NCI-H526 (cell line): Measurements from ENCODE around the gene WDFY4.

ENCODE experiments used
- DNase-seq, 2 experiments: peaks; one replicate each; lab custom pipeline; 2025; lab: John Stamatoyannopoulos, UW

The WDFY4 gene

GRCh38 chr10:49025347-49025983 is 340.8 kb downstream of the WDFY4 start:
- DNase-seq: no peak

DNA sequence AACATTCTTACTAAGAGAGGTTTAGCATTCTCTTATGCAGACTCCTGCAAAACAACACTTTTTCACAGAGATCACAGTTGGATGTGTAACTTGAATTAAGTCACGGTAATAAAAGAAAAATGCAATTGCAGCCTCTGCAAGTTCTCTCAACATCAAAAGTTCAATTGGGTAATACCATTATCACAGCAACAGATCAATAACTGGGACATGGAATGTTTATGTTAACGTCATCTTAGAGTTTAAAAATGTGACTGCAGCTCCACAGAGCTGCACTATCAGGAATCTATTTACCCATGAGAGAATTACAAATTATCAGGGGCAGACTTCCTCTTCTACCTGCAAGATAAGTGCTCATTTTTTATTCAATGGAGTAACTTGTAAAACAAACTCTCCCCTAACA is 344.0 kb downstream of the WDFY4 start:
- DNase-seq: no peak

GRCh38 chr10:49029666-49030065 is 345.0 kb downstream of the WDFY4 start:
- no peak for DNase-seq
